CD14-positive monocyte (primary cell): ENCODE measurements around the gene SCD5. TPM values are rescaled to one million over a fixed set of nuclear protein-coding genes. Genes with fewer than 3 reads are reported as not detected.

Experiments
- DNase-seq, 3 donors: peaks; one replicate each; pipeline ENCODE4 v3.0.0-alpha.2; 2011 to 2022
- H2AFZ ChIP-seq: 2 replicates; pipeline ENCODE4 v1.6.0; 2012; ENCODE audit warnings: mild to moderate bottlenecking, low read depth, low read length, inconsistent platforms; ENCODE audit not compliant: insufficient read depth, poor library complexity, severe bottlenecking
- H3K27ac ChIP-seq, 2 donors: 1 replicate in 1 of 2; 2 replicates in 1 of 2; pipeline ENCODE4 v1.5.1; 2012 to 2013; ENCODE audit warnings: low read length in 2 of 2, control low read depth in 1 of 2, inconsistent platforms in 1 of 2, low read depth in 1 of 2, mild to moderate bottlenecking in 1 of 2
- H3K27me3 ChIP-seq, 2 donors: one replicate each; pipeline versions ENCODE4 v1.6.0 to v1.6.1; 2011 to 2013; ENCODE audit warnings: low read length in 2 of 2; ENCODE audit not compliant: control insufficient read depth in 2 of 2, insufficient read depth in 2 of 2
- H3K36me3 ChIP-seq, 2 donors: replicated peaks in 1 of 2; 1 replicate in 1 of 2; 2 replicates in 1 of 2; pipeline versions ENCODE4 v1.5.1 to v1.6.1; 2012 to 2013; ENCODE audit warnings: low read length in 2 of 2, control low read depth in 1 of 2, inconsistent platforms in 1 of 2, mild to moderate bottlenecking in 1 of 2; ENCODE audit not compliant: insufficient read depth in 2 of 2, control insufficient read depth in 1 of 2
- H3K4me1 ChIP-seq, 2 donors: 1 replicate in 1 of 2; 2 replicates in 1 of 2; pipeline versions ENCODE4 v1.5.1 to v1.6.1; 2012 to 2013; ENCODE audit warnings: low read length in 2 of 2, control low read depth in 1 of 2, inconsistent platforms in 1 of 2, mild to moderate bottlenecking in 1 of 2, moderate library complexity in 1 of 2; ENCODE audit not compliant: insufficient read depth in 2 of 2, control insufficient read depth in 1 of 2
- H3K4me2 ChIP-seq: replicated peaks from 2 replicates; pipeline ENCODE3; 2012; ENCODE audit warnings: low read length, moderate library complexity, mild to moderate bottlenecking; ENCODE audit not compliant: poor library complexity, severe bottlenecking; ENCODE audit errors: extremely low read depth
- H3K4me3 ChIP-seq, 3 experiments: fragments of 200-600 bp in 1 of 3; sonication (generic) in 1 of 3; replicated peaks in 1 of 3; 1 replicate in 2 of 3; 2 replicates in 1 of 3; pipeline ENCODE4 v1.5.1; 2011 to 2013; ENCODE audit warnings: low read length in 3 of 3, mild to moderate bottlenecking in 3 of 3, control low read depth in 2 of 3, low read depth in 2 of 3, inconsistent platforms in 1 of 3, moderate library complexity in 1 of 3
- H3K79me2 ChIP-seq: 2 replicates; pipeline ENCODE4 v1.6.0; 2012; ENCODE audit warnings: mild to moderate bottlenecking, control low read depth, inconsistent platforms, low read length, moderate library complexity; ENCODE audit not compliant: insufficient read depth
- H3K9ac ChIP-seq: 2 replicates; pipeline ENCODE4 v1.6.0; 2017; ENCODE audit warnings: low read length, mild to moderate bottlenecking; ENCODE audit not compliant: insufficient read depth, poor library complexity, severe bottlenecking
- H3K9me3 ChIP-seq, 2 donors: replicated peaks in 1 of 2; 1 replicate in 1 of 2; 2 replicates in 1 of 2; pipeline versions ENCODE4 v1.5.1 to v1.6.1; 2012 to 2013; ENCODE audit warnings: low read length in 2 of 2, control low read depth in 1 of 2; ENCODE audit not compliant: control insufficient read depth in 1 of 2, insufficient read depth in 1 of 2
- H4K20me1 ChIP-seq: 2 replicates; pipeline ENCODE4 v1.6.0; 2012; ENCODE audit warnings: mild to moderate bottlenecking, low read length, control low read depth, moderate library complexity; ENCODE audit not compliant: insufficient read depth
- H3K27ac Mint-ChIP-seq, 7 donors: one replicate each; pipeline ENCODE4 v1.8.0; 2020; ENCODE audit warnings: mild to moderate bottlenecking in 7 of 7, mixed read lengths in 7 of 7, moderate library complexity in 6 of 7, inconsistent platforms in 2 of 7
- H3K27me3 Mint-ChIP-seq, 3 donors: one replicate each; pipeline ENCODE4 v1.8.0; 2021 to 2022; ENCODE audit warnings: low read depth in 3 of 3, mild to moderate bottlenecking in 3 of 3, mixed read lengths in 3 of 3, moderate library complexity in 3 of 3, inconsistent platforms in 1 of 3
- H3K36me3 Mint-ChIP-seq, 2 donors: one replicate each; pipeline ENCODE4 v1.8.0; 2020; ENCODE audit warnings: mixed read lengths in 2 of 2, inconsistent platforms in 1 of 2, mild to moderate bottlenecking in 1 of 2
- H3K4me1 Mint-ChIP-seq: one replicate; pipeline ENCODE4 v1.8.0; 2020; ENCODE audit warnings: mild to moderate bottlenecking, mixed read lengths
- H3K4me3 Mint-ChIP-seq, 2 donors: one replicate each; pipeline ENCODE4 v1.8.0; 2020; ENCODE audit warnings: mild to moderate bottlenecking in 2 of 2, mixed read lengths in 2 of 2, moderate library complexity in 1 of 2
- H3K9me3 Mint-ChIP-seq, 7 donors: one replicate each; pipeline ENCODE4 v1.8.0; 2020 to 2022; ENCODE audit warnings: mixed read lengths in 7 of 7, mild to moderate bottlenecking in 6 of 7, moderate library complexity in 6 of 7, inconsistent platforms in 2 of 7
- WGBS: methylation state at CpG from one replicate; pipeline ENCODE4 v1.1.5; 2013; ENCODE audit warnings: missing lambda C conversion rate; ENCODE audit not compliant: insufficient coverage; 5-methylcytosine and 5-hydroxymethylcytosine counted together
- intact Hi-C, 2 donors: fragments of 100-400 bp; cut with micrococcal nuclease; formaldehyde crosslinking; loops; one replicate each; pipeline versions ENCODE4 v1.15.0 to v1.15.1; 2023
- polyA plus RNA-seq, 3 donors: library from polyadenylated mRNA; depleted of rRNA in 1 of 3; unstranded in 2 of 3; stranded (reverse) in 1 of 3; fragments of 300-500 nt in 2 of 3; fragments of >200 nt in 1 of 3; fragmentation: Illumina TruSeq in 2 of 3; gene quantifications; 1 replicate in 2 of 3; 2 replicates in 1 of 3; pipeline ENCODE4 v1.2.3, GENCODE V29; 2012 to 2021
- TF ChIP-seq, protein P1 (sequence below): fragments of 200-600 bp; IDR thresholded peaks from one replicate; pipeline ENCODE4 v1.8.0; 2022; ENCODE audit warnings: antibody characterized with exemption, mild to moderate bottlenecking

Gene SCD5
- polyA plus RNA-seq, 3 donors, result 0.28 to 1.3 (median 0.61) TPM

DNA sequence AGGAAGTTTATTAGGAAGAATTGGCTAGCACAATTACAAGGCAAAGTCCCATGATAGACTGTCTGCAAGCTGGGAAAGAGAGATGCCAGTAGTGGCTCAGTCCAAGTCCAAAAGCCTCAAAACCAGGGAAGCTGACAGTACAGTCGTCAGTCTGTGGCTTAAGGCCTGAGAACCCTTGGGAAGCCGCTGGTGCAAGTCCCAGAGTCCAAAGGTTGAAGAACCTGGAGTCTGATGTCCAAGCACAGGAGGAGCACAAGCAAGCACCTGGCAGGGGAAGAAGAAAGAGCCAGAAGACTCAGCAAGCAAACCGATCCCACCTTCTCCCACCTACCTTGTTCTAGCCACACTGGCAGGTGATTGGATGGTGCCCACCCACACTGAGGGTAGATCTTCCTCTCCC is 185.5 kb downstream of the SCD5 start:
- no peak overlapping the region for H3K9ac ChIP-seq
- 72% methylated on average over 3 of the region's 3 CpGs for WGBS
- H3K27me3 ChIP-seq, result no peaks in the 10 kb centered on the region
- Mint-ChIP-seq H3K27me3 (peaks cover 0 to 2% (median 0%) of the 10 kb centered on the region in 3 donors), H3K9me3 (peaks cover 0 to under 1% (median 0%) of the 10 kb centered on the region in 7 donors), H3K4me3 (no peak overlapping the region), H3K27ac (peak overlapping the region in 1 of 7 donors; percentile 14), H3K4me1 (no peaks in the 10 kb centered on the region), H3K36me3 (no peaks in the 10 kb centered on the region)
- no peak overlapping the region for H3K4me3 ChIP-seq
- TF ChIP-seq, protein P1, sequence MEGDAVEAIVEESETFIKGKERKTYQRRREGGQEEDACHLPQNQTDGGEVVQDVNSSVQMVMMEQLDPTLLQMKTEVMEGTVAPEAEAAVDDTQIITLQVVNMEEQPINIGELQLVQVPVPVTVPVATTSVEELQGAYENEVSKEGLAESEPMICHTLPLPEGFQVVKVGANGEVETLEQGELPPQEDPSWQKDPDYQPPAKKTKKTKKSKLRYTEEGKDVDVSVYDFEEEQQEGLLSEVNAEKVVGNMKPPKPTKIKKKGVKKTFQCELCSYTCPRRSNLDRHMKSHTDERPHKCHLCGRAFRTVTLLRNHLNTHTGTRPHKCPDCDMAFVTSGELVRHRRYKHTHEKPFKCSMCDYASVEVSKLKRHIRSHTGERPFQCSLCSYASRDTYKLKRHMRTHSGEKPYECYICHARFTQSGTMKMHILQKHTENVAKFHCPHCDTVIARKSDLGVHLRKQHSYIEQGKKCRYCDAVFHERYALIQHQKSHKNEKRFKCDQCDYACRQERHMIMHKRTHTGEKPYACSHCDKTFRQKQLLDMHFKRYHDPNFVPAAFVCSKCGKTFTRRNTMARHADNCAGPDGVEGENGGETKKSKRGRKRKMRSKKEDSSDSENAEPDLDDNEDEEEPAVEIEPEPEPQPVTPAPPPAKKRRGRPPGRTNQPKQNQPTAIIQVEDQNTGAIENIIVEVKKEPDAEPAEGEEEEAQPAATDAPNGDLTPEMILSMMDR, result no peak
- H3K9me3 ChIP-seq, result no peaks in the 10 kb centered on the region
- H3K36me3 ChIP-seq, result no peaks in the 10 kb centered on the region
- H4K20me1 ChIP-seq, result no peaks in the 10 kb centered on the region
- no peak for DNase-seq
- H3K4me2 ChIP-seq, result no peak overlapping the region
- H3K27ac ChIP-seq, result no peak overlapping the region
- H2AFZ ChIP-seq, result no peak overlapping the region
- H3K4me1 ChIP-seq, result no peaks in the 10 kb centered on the region
- no peaks in the 10 kb centered on the region for H3K79me2 ChIP-seq
- intact Hi-C loops, result no loop called here

DNA sequence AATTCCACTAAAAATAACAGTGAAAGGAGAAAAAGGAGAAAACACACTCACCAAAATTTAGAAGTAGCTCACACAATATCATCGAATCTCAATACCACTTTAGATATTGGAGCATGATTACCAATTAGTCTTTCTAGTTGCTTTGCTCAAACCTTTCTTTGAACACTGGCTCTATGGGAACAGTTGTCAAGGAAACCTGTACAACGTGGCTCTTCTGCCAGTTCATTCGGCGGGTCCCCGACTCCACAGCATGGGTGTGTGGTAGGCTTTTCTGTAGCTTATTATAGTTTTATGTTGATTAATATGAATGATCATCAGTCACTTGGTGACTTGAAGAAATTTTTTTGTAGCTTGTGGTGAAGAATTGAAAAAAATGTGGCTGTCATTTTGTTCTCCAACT is 186.6 kb downstream of the SCD5 start:
- no peaks in the 10 kb centered on the region for H3K36me3 Mint-ChIP-seq
- no peak overlapping the region for H3K9ac ChIP-seq
- no peaks in the 10 kb centered on the region for H3K4me1 Mint-ChIP-seq
- no peak overlapping the region for H3K4me3 Mint-ChIP-seq
- H3K27me3 ChIP-seq, result no peaks in the 10 kb centered on the region
- H2AFZ ChIP-seq, result no peak overlapping the region
- no peak overlapping the region for H3K27ac ChIP-seq
- no peak overlapping the region for H3K27ac Mint-ChIP-seq
- H3K4me3 ChIP-seq, result no peak overlapping the region
- H3K9me3 ChIP-seq, result no peaks in the 10 kb centered on the region
- no peak for DNase-seq
- WGBS, result 96% methylated on average over 4 of the region's 5 CpGs
- intact Hi-C loops, result no loop called here
- H3K27me3 Mint-ChIP-seq, result peaks cover 0 to 2% (median 0%) of the 10 kb centered on the region in 3 donors
- no peaks in the 10 kb centered on the region for H4K20me1 ChIP-seq
- TF ChIP-seq, protein P1, result no peak
- peaks cover 0 to 2% (median 0%) of the 10 kb centered on the region in 7 donors for H3K9me3 Mint-ChIP-seq
- no peaks in the 10 kb centered on the region for H3K36me3 ChIP-seq
- H3K79me2 ChIP-seq, result no peaks in the 10 kb centered on the region
- H3K4me1 ChIP-seq, result no peaks in the 10 kb centered on the region
- H3K4me2 ChIP-seq, result no peak overlapping the region
